ENCODE measurements around the gene PAN3. TPM values are rescaled to one million over a fixed set of nuclear protein-coding genes. Genes with fewer than 3 reads are reported as not detected.

Gene PAN3
- total RNA-seq, 1 donor from 2014 or later, result 28.3 TPM

- no peaks in the 10 kb centered on the region for H3K27me3 ChIP-seq (ENCODE audit: insufficient read depth, low read length)
- no peak overlapping the region for H3K4me3 ChIP-seq (ENCODE audit: insufficient read depth, low read depth, low read length)
- Mint-ChIP-seq H3K9me3 (ENCODE audit: unreplicated experiment) (peaks cover 4% of the 10 kb centered on the region), H3K27ac (ENCODE audit: unreplicated experiment) (no peak overlapping the region), H3K27me3 (ENCODE audit: low read depth, unreplicated experiment) (no peaks in the 10 kb centered on the region), H3K4me3 (ENCODE audit: unreplicated experiment) (no peak overlapping the region), H3K4me1 (ENCODE audit: low read depth, unreplicated experiment) (peaks cover 12% of the 10 kb centered on the region), H3K36me3 (ENCODE audit: low read depth, unreplicated experiment) (no peaks in the 10 kb centered on the region)
- no peaks in the 10 kb centered on the region for H4K20me1 ChIP-seq (ENCODE audit: insufficient read depth, low read length)
- no peaks in the 10 kb centered on the region for H3K36me3 ChIP-seq (ENCODE audit: insufficient read depth, low read length)
- FAIRE-seq (no peak), DNase-seq (ENCODE audit: low read depth) (no peak)
- H3K9me3 ChIP-seq (ENCODE audit: insufficient read depth, low read depth, low read length), result no peaks in the 10 kb centered on the region
- no peaks in the 10 kb centered on the region for H3K79me2 ChIP-seq (ENCODE audit: insufficient read depth, low read length)
- H3K4me2 ChIP-seq (ENCODE audit: low read length), result no peak overlapping the region
- H3K4me1 ChIP-seq (ENCODE audit: insufficient read depth, low read length), result no peaks in the 10 kb centered on the region
- no peak for TF ChIP-seq CTCF (IDR thresholded peaks at IDR 0.05; ENCODE audit: insufficient read depth, low read depth, low read length)
- no peak for TF ChIP-seq EZH2 (IDR thresholded peaks at IDR 0.05; ENCODE audit: insufficient read depth, low read length)
- no peak overlapping the region for H2AFZ ChIP-seq (ENCODE audit: low read depth, low read length)
- no peak overlapping the region for H3K9ac ChIP-seq (ENCODE audit: low read length)
- H3K27ac ChIP-seq (ENCODE audit: low read depth, low read length), result no peak overlapping the region
Measured at GRCh38 chr13:28319528-28319927, 181.2 kb downstream of the PAN3 start.

GRCh38 chr13:28320209-28320608, 181.9 kb downstream of the PAN3 start:
- Histone ChIP-seq H3K9ac (ENCODE audit: low read length) (no peak overlapping the region), H3K36me3 (ENCODE audit: insufficient read depth, low read length) (no peaks in the 10 kb centered on the region), H4K20me1 (ENCODE audit: insufficient read depth, low read length) (no peaks in the 10 kb centered on the region), H2AFZ (ENCODE audit: low read depth, low read length) (no peak overlapping the region), H3K27me3 (ENCODE audit: insufficient read depth, low read length) (no peaks in the 10 kb centered on the region), H3K9me3 (ENCODE audit: insufficient read depth, low read depth, low read length) (no peaks in the 10 kb centered on the region), H3K4me3 (ENCODE audit: insufficient read depth, low read depth, low read length) (no peak overlapping the region), H3K27ac (ENCODE audit: low read depth, low read length) (no peak overlapping the region), H3K4me1 (ENCODE audit: insufficient read depth, low read length) (no peaks in the 10 kb centered on the region), H3K4me2 (ENCODE audit: low read length) (no peak overlapping the region), H3K79me2 (ENCODE audit: insufficient read depth, low read length) (no peaks in the 10 kb centered on the region)
- peaks cover 12% of the 10 kb centered on the region for H3K4me1 Mint-ChIP-seq (ENCODE audit: low read depth, unreplicated experiment)
- DNase-seq (ENCODE audit: low read depth), result no peak
- H3K27ac Mint-ChIP-seq (ENCODE audit: unreplicated experiment), result no peak overlapping the region
- TF ChIP-seq EZH2 (IDR thresholded peaks at IDR 0.05; ENCODE audit: insufficient read depth, low read length), result no peak
- no peak for TF ChIP-seq CTCF (IDR thresholded peaks at IDR 0.05; ENCODE audit: insufficient read depth, low read depth, low read length)
- FAIRE-seq, result no peak
- H3K4me3 Mint-ChIP-seq (ENCODE audit: unreplicated experiment), result no peak overlapping the region
- H3K27me3 Mint-ChIP-seq (ENCODE audit: low read depth, unreplicated experiment), result no peaks in the 10 kb centered on the region
- H3K9me3 Mint-ChIP-seq (ENCODE audit: unreplicated experiment), result peaks cover 4% of the 10 kb centered on the region
- no peaks in the 10 kb centered on the region for H3K36me3 Mint-ChIP-seq (ENCODE audit: low read depth, unreplicated experiment)

- DNase-seq (ENCODE audit: low read depth) (no peak), FAIRE-seq (peak; percentile 32)
- no peaks in the 10 kb centered on the region for H4K20me1 ChIP-seq (ENCODE audit: insufficient read depth, low read length)
- H3K4me3 ChIP-seq (ENCODE audit: insufficient read depth, low read depth, low read length), result no peak overlapping the region
- H3K9me3 Mint-ChIP-seq (ENCODE audit: unreplicated experiment), result peaks cover 4% of the 10 kb centered on the region
- TF ChIP-seq CTCF (IDR thresholded peaks at IDR 0.05; ENCODE audit: insufficient read depth, low read depth, low read length), result no peak
- no peak for TF ChIP-seq EZH2 (IDR thresholded peaks at IDR 0.05; ENCODE audit: insufficient read depth, low read length)
- no peaks in the 10 kb centered on the region for H3K79me2 ChIP-seq (ENCODE audit: insufficient read depth, low read length)
- no peaks in the 10 kb centered on the region for H3K27me3 ChIP-seq (ENCODE audit: insufficient read depth, low read length)
- H3K36me3 ChIP-seq (ENCODE audit: insufficient read depth, low read length), result no peaks in the 10 kb centered on the region
- H3K27ac Mint-ChIP-seq (ENCODE audit: unreplicated experiment), result no peak overlapping the region
- no peaks in the 10 kb centered on the region for H3K9me3 ChIP-seq (ENCODE audit: insufficient read depth, low read depth, low read length)
- no peak overlapping the region for H3K9ac ChIP-seq (ENCODE audit: low read length)
- peaks cover 10% of the 10 kb centered on the region for H3K4me1 Mint-ChIP-seq (ENCODE audit: low read depth, unreplicated experiment)
- H3K4me1 ChIP-seq (ENCODE audit: insufficient read depth, low read length), result no peaks in the 10 kb centered on the region
- no peak overlapping the region for H2AFZ ChIP-seq (ENCODE audit: low read depth, low read length)
- no peaks in the 10 kb centered on the region for H3K27me3 Mint-ChIP-seq (ENCODE audit: low read depth, unreplicated experiment)
- no peak overlapping the region for H3K4me2 ChIP-seq (ENCODE audit: low read length)
- no peaks in the 10 kb centered on the region for H3K36me3 Mint-ChIP-seq (ENCODE audit: low read depth, unreplicated experiment)
- H3K4me3 Mint-ChIP-seq (ENCODE audit: unreplicated experiment), result no peak overlapping the region
- no peak overlapping the region for H3K27ac ChIP-seq (ENCODE audit: low read depth, low read length)
Measured at GRCh38 chr13:28320884-28321574, 182.7 kb downstream of the PAN3 start.

All from astrocyte (in vitro differentiated cells and primary cell).